Stimulated activated CD8-positive, alpha-beta memory T cell treated with anti-CD3 and anti-CD28 coated beads, Interleukin-7, amount 100 ng/mL, for 48 hours (primary cell): Measurements from ENCODE around the gene TIFAB.
A peak's percentile ranks its signal among the peaks of the same experiment; 100 is the strongest.

Experiments
- DNase-seq, 2 donors: peaks; one replicate each; pipeline ENCODE4 v3.0.0-alpha.2; 2020; ENCODE audit warnings: low read depth in 1 of 2; ENCODE audit errors: extremely low read depth in 1 of 2

The TIFAB gene

GRCh38 chr5:135428586-135428985 is 23.6 kb downstream of the TIFAB start:
- DNase-seq: no peak

- no peak for DNase-seq
Observed at GRCh38 chr5:135426102-135427082, 25.8 kb downstream of the TIFAB start.

DNA sequence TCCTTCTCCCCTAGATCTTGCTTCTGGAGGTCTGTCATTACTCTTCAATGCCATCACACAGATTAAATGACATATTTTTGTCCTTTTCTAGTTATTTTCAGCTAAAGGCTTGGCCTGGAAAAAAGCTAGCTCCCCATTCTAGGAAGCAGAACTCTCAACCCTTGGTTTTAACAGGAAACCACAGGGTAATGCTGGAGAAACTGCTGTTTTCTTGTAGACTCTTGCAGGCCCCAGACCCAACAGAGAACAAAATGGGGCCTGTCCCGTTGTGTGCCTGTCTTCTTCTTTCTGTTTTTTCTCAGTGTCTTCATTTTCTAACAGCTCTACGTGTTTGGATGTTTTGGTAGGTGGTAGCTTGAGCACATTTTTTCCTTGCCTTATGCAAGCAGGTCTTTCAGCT is 26.5 kb downstream of the TIFAB start:
- DNase-seq: no peak

DNA sequence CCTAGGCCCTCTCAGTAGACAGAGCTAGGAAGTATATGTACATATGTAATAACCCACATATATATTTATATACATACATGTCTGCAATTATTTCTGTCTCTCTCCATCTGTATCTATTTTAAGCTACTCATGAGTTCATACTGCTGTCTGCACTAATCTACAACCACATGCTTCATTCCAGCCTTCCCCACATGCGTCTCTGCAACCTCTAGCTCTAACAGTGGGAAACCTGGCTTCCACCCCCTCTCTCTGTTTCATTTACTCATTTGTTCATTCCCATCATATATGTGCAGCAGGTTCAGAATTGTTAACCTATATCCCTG is 28.3 kb downstream of the TIFAB start:
- DNase-seq: no peak

DNA sequence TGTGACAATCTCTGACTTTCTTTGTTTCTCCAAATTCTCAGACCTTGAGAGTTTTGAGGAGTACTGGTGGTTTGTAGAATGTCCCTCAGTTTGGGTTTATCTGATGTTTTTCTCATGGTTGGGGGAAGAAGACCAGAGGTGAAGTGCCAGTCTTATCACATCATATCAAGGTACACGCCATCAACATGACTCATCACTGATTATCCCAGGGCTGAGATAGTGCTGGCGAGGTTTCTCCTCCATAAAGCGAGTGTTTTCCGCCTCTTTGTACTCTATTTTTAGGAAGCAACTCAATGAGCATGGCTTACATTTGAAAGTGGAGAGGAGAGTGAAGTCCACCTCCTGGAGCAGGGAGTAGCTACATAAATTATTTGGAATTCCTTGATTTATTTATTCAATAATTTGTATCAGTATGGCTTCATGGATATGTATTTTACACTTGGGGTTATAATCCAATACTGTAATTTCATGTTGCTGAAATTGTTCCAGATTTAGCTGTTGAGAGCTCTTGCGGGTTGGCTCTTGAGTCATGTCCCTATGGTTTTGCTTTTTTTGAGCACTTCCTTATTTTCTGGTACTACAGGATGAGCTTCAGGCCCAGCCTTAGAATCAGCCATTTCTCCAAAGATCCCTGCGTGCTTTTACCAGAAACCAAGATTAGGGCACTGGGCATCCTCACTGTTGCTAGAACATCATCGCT is 28.9 kb downstream of the TIFAB start:
- DNase-seq: no peak

GRCh38 chr5:135422419-135422818 is 29.7 kb downstream of the TIFAB start:
- no peak for DNase-seq

GRCh38 chr5:135417083-135417482 is 35.1 kb downstream of the TIFAB start:
- no peak for DNase-seq

- DNase-seq: no peak
Observed at GRCh38 chr5:135405082-135405481, 47.1 kb downstream of the TIFAB start.

- DNase-seq: no peak
Observed at GRCh38 chr5:135402031-135402430, 50.1 kb downstream of the TIFAB start.

DNA sequence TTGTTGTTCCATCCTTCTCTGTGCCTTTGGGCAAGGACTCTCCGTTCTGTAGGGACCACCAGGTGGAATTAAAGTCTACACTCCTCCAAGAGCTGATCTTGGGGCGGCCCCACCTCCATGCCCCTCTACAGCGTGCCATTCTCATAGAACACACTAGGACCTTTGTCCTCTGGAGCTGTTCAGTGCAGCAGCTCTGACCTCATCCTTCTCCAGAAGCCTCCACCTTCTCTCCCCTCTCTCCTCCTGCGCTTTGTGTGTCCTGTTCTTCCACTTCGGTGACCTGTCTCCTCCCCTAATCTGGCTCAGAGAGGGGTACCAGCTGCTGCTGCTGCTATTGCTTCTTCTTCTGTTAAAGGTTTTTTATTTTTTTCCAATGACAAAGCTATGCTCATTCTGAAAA is 51.3 kb downstream of the TIFAB start:
- DNase-seq: no peak

DNA sequence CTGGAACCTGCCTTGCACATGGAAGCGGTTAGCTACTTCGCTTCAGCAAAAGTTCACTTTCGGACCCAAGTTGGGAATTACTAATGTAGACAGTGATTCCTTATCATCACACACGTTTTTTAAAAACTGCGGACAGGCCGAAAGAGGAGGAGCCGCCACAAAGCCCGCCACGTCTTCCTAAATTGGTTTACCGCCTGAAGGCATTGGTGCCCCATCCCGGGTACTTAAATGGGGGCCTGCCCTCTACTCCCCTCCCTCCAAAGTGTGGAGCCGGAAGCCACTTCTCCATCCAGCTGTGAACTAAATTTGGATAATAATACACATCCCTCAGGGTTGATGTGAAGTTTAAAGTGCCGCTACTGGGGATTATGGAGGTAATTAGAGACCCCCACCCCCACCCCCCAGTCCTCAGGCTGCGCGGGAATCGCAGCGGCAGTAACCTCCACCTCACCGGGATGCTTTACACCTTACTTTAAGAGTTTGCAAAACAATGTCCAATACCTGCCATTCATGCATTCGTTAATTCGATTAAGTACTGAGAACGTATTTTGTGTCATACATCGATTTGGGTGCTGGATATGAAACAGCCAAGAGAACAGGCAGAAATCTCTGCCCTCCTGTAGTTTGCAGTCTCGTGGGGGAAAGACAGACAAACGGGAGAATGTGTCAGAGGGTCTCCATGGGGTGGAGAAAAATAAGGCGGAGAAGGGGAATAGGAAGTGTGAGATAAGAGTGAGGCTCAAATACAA is 52.2 kb downstream of the TIFAB start:
- DNase-seq: no peak

DNA sequence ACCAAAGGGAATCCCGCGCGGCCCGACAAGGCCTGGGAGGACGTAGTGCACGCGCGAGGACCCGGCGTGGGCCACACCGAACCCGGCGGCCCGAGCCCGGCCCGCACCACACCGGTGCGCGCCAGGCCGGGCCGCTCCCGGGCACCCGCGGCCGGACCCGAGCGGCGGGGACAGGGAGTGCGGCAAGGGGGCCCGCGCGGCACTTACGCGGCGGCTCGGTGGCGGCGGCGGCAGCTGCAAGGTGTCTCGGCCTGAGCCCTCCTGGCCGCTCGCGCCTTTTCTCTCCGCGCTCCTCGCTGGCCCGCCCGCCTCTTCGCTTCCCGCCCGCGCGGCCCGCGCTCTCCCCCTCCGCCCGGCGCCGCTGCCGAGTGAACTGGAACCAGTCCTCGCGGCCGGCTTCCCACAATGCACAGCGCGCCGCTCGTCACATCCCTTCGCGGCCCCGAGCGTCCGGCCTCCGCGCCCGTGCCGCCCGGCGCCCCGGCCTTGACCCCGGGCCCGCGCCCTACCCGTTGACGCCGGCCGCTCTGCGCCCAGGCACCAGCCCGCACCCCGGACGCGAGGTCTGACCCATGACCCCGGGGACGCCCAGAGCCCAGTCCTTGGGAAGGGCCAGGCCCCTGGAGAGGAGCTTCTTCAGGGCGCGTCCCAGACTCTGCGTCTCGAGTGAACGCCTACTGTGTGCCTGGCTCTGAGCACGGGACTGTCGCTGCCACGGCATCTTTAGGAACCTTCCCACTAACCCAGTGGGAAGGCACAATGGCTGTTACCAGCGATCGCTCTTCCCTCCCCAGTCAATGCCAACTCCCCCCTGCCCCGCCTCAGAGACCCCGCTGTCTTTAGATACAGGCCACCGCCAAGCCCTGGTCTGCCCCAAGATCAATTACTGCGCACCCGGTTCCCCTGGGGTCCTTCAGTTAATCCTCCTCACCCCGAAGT is 53.0 kb downstream of the TIFAB start, which contains the start of gene MACROH2A1:
MACROH2A1 (minus strand) TSS at position 377 of the 939 bp plus-strand sequence. CDS start 10,138 bp downstream, outside the sequence.
- DNase-seq: peak; percentile 64 to 66

GRCh38 chr5:135398160-135398854 is 53.8 kb downstream of the TIFAB start:
- peak in 1 of 2 donors; percentile 15 for DNase-seq
